GM12875 (cell line): Measurements from ENCODE around the gene NLGN3.

ENCODE experiments used
- H3K4me3 ChIP-seq: one replicate; pipeline ENCODE4 v1.5.1; 2011; ENCODE audit warnings: low read depth, low read length, control low read depth
- TF ChIP-seq, protein P1 (sequence below): IDR thresholded peaks from 2 replicates; pipeline ENCODE4 v1.5.1; 2011; ENCODE audit warnings: low read depth, mild to moderate bottlenecking, control low read depth, inconsistent platforms, low read length, moderate library complexity, borderline replicate concordance; ENCODE audit not compliant: insufficient read depth

NLGN3 gene

DNA sequence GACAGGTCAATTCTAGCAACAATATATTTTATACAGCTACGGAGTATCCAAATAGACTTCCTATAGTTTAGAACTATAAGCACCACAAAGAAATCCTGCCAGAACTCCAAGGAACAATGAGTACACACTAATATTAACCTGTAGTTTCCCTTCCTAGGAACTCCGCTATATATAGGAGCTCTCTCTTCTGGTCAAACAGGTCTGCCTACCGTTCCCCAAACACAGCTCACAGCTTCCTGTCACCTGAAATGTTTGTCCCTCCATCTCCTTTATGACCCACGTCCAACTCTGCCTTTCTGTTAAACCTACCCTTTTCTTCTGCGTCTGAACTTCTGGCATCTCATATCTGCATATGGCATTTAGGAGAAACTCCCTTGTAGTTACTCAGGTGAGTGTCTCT is 67.9 kb downstream of the NLGN3 start:
- no peak overlapping the region for H3K4me3 ChIP-seq
- TF ChIP-seq, protein P1, sequence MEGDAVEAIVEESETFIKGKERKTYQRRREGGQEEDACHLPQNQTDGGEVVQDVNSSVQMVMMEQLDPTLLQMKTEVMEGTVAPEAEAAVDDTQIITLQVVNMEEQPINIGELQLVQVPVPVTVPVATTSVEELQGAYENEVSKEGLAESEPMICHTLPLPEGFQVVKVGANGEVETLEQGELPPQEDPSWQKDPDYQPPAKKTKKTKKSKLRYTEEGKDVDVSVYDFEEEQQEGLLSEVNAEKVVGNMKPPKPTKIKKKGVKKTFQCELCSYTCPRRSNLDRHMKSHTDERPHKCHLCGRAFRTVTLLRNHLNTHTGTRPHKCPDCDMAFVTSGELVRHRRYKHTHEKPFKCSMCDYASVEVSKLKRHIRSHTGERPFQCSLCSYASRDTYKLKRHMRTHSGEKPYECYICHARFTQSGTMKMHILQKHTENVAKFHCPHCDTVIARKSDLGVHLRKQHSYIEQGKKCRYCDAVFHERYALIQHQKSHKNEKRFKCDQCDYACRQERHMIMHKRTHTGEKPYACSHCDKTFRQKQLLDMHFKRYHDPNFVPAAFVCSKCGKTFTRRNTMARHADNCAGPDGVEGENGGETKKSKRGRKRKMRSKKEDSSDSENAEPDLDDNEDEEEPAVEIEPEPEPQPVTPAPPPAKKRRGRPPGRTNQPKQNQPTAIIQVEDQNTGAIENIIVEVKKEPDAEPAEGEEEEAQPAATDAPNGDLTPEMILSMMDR, result no peak

- H3K4me3 ChIP-seq, result no peak overlapping the region
- TF ChIP-seq, protein P1, result no peak
Measured at GRCh38 chrX:71214152-71214551, 69.5 kb downstream of the NLGN3 start.

- TF ChIP-seq, protein P1, result no peak
- H3K4me3 ChIP-seq, result no peak overlapping the region
Measured at GRCh38 chrX:71214604-71215337, 70.1 kb downstream of the NLGN3 start.

DNA sequence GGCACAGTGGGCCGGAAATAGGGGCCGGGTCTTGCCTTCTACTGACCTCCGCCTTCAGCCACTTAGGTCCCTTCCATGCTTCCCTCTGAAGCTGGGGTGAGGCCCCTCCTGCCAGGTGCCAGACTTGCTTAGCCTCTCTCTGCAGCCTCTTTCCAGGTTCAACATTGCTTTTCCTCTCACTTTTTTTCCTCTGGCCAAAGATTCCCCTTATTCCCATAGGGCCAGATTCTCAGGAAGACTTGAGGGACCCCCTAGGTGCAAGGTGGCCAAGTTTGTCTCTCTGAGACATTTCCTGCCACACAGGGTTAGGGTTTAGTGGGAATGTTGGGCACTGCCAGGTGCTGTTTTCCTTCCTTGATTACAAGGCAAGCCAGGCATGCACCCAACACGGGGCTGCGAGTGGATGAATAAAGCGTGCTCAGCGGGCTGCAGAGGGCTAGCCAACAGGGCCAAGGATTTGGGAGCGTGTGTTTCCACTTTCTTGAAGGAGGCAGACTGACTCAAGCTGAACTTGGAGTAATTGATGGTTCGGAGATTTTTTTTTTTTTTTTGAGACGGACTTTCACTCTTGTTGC is 70.8 kb downstream of the NLGN3 start:
- TF ChIP-seq, protein P1, result no peak
- H3K4me3 ChIP-seq, result no peak overlapping the region

DNA sequence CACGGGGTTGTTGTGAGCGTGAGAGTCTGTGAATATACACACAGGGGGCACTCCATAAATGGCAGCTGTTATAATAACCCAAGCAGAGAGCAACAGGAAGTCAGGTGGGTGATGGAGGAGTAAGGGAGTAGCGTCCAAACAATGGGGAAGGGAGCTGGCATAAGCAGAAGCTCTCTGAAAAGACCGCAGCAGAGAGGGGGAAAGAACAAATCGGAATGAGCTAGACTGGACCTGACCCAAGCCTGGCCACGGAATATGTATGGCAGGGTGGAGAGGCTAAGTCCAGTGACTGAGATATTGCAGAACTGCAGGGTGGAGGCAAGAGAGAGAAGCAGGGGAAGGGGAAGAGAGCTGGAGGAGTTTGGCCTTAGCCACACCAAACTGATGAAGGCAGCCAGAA is 71.8 kb downstream of the NLGN3 start:
- TF ChIP-seq, protein P1, result no peak

DNA sequence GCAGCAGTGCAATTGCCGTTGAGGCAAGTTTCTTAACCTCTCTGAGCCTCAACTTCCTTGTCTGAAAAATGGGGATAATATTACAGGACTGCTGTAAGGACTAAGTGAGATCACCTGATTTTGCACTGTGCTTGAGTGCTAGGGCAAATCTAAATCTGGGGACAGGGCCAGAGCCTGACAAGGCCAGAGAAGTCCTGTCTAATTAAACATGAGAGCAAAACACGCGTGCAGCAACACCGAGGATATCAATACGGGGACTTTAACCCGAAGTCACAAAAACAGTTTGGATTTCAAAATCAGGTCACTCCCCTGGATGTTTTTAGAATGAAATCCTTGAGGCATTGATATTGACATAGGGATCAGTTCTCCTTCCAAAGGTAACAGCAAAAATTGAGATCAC is 72.7 kb downstream of the NLGN3 start:
- H3K4me3 ChIP-seq, result no peak overlapping the region
- TF ChIP-seq, protein P1, result no peak

More for the DNA sequence above, 71.8 kb downstream of the NLGN3 start:
- H3K4me3 ChIP-seq, result no peak overlapping the region
